Progenitor cell of endocrine pancreas (in vitro differentiated cells): ENCODE data around the gene BLID. TPM values are rescaled to one million over a fixed set of nuclear protein-coding genes. Genes with fewer than 3 reads are reported as not detected.

Experiments used
- DNase-seq: peaks from one replicate; pipeline ENCODE4 v3.0.0; 2021; ENCODE audit warnings: low spot score; ENCODE audit not compliant: unreplicated experiment
- H3K27ac Mint-ChIP-seq: 2 replicates; pipeline ENCODE4 v1.8.0; 2021; ENCODE audit warnings: mild to moderate bottlenecking, moderate library complexity, mixed read lengths
- H3K27me3 Mint-ChIP-seq: 2 replicates; pipeline ENCODE4 v1.8.0; 2021; ENCODE audit warnings: mixed read lengths
- H3K36me3 Mint-ChIP-seq: 2 replicates; pipeline ENCODE4 v1.8.0; 2022; ENCODE audit warnings: mixed read lengths; ENCODE audit not compliant: insufficient read depth
- H3K4me1 Mint-ChIP-seq: 2 replicates; pipeline ENCODE4 v1.8.0; 2021; ENCODE audit warnings: low read depth, mixed read lengths
- H3K4me3 Mint-ChIP-seq: 2 replicates; pipeline ENCODE4 v1.8.0; 2021; ENCODE audit warnings: low read depth, mild to moderate bottlenecking, moderate library complexity, mixed read lengths
- H3K9me3 Mint-ChIP-seq: 2 replicates; pipeline ENCODE4 v1.8.0; 2021; ENCODE audit warnings: low read depth, mixed read lengths
- CTCF ChIP-seq: fragments of 200-600 bp; sonication (generic); IDR thresholded peaks from one replicate; pipeline ENCODE4 v1.5.0; 2021; ENCODE audit warnings: antibody characterized with exemption, mild to moderate bottlenecking; ENCODE audit not compliant: unreplicated experiment
- total RNA-seq: library from RNA; stranded (reverse); gene quantifications from 2 replicates; pipeline ENCODE4 v1.2.1, GENCODE V29; 2021

Gene BLID
- total RNA-seq, 1 donor from 2014 or later, result not detected

GRCh38 chr11:122096272-122097112, 19.5 kb downstream of the BLID start:
- no peak for DNase-seq
- peaks cover 14% of the 10 kb centered on the region for H3K4me1 Mint-ChIP-seq
- peaks cover 65% of the 10 kb centered on the region for H3K27me3 Mint-ChIP-seq
- no peak overlapping the region for H3K27ac Mint-ChIP-seq
- no peaks in the 10 kb centered on the region for H3K36me3 Mint-ChIP-seq
- no peaks in the 10 kb centered on the region for H3K9me3 Mint-ChIP-seq
- H3K4me3 Mint-ChIP-seq, result no peak overlapping the region
- TF ChIP-seq CTCF, result no peak

- TF ChIP-seq CTCF, result no peak
- Mint-ChIP-seq H3K27me3 (peaks cover 58% of the 10 kb centered on the region), H3K4me3 (no peak overlapping the region), H3K9me3 (no peaks in the 10 kb centered on the region), H3K27ac (no peak overlapping the region), H3K36me3 (no peaks in the 10 kb centered on the region), H3K4me1 (peaks cover 9% of the 10 kb centered on the region)
- DNase-seq, result no peak
Observed at GRCh38 chr11:122095681-122096262, 20.2 kb downstream of the BLID start.

- H3K4me3 Mint-ChIP-seq, result no peak overlapping the region
- H3K4me1 Mint-ChIP-seq, result peaks cover 2% of the 10 kb centered on the region
- no peaks in the 10 kb centered on the region for H3K9me3 Mint-ChIP-seq
- H3K27ac Mint-ChIP-seq, result no peak overlapping the region
- no peaks in the 10 kb centered on the region for H3K36me3 Mint-ChIP-seq
- peaks cover 49% of the 10 kb centered on the region for H3K27me3 Mint-ChIP-seq
- no peak for DNase-seq
- TF ChIP-seq CTCF, result no peak
Observed at GRCh38 chr11:122094836-122095235, 21.2 kb downstream of the BLID start.

- no peaks in the 10 kb centered on the region for H3K4me1 Mint-ChIP-seq
- no peaks in the 10 kb centered on the region for H3K36me3 Mint-ChIP-seq
- H3K27ac Mint-ChIP-seq, result no peak overlapping the region
- peaks cover 41% of the 10 kb centered on the region for H3K27me3 Mint-ChIP-seq
- H3K9me3 Mint-ChIP-seq, result no peaks in the 10 kb centered on the region
- no peak for TF ChIP-seq CTCF
- H3K4me3 Mint-ChIP-seq, result no peak overlapping the region
- DNase-seq, result no peak
Observed at GRCh38 chr11:122093731-122094275, 22.2 kb downstream of the BLID start.

GRCh38 chr11:122091835-122092234, 24.2 kb downstream of the BLID start:
- H3K27me3 Mint-ChIP-seq, result peaks cover 27% of the 10 kb centered on the region
- no peak overlapping the region for H3K27ac Mint-ChIP-seq
- TF ChIP-seq CTCF, result no peak
- no peaks in the 10 kb centered on the region for H3K4me1 Mint-ChIP-seq
- no peaks in the 10 kb centered on the region for H3K36me3 Mint-ChIP-seq
- H3K4me3 Mint-ChIP-seq, result no peak overlapping the region
- H3K9me3 Mint-ChIP-seq, result no peaks in the 10 kb centered on the region
- no peak for DNase-seq
